Measurements from ENCODE around the gene MAN1B1. TPM values are rescaled to one million over a fixed set of nuclear protein-coding genes. Genes with fewer than 3 reads are reported as not detected.

MAN1B1 gene
- polyA plus RNA-seq, 2 of the 4 experiments (the other 2 are of a cell fraction), result 31.7 to 48.6 TPM

DNA sequence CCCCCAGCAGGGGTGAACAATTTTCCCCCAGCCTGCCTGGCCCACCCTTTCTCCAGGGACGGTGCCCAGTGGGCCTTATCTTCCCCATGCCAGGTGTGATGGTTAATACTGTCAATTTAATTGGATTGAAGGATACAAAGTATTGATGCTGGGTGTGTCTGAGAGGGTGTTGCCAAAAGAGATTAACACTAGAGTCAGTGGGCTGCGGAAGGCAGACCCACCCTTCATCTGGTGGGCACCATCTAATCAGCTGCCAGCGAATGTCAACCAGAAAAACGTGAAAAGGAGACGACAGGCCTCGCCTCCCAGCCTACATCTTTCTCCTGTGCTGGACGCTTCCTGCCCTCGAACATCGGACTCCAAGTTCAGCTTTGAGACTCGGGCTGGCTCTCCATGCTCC lies 49.3 kb upstream of the MAN1B1 start (continued):
- no peak for TF ChIP-seq CHD2 (IDR thresholded peaks at IDR 0.05; ENCODE audit: low read length, partially characterized antibody)
- no peak for TF ChIP-seq CHD4 (IDR thresholded peaks at IDR 0.05; ENCODE audit: borderline replicate concordance)
- TF ChIP-seq CBX8 (IDR thresholded peaks at IDR 0.05), result no peak

DNA sequence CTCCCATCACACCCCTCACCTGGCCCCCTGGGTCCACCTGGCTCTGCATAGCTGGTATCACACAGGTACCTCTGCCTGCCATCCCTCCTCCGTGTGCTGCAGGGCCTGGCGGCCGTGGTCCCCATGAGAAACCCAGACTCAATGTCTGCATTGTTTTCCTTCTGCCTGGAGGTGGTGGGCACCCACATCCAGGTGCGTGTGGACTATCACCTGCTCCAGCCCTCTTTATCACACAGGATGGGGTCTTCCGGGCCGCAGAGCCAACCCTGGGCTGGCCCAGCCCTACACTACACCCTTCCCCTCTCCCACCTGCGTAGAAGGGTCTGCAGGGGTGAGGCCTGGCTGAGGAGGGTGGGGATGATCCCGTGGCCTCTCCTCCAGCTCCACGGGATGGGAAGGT lies 47.9 kb upstream of the MAN1B1 start:
- no peaks in the 10 kb centered on the region for H3K9me3 ChIP-seq
- no peak overlapping the region for H3K4me3 ChIP-seq
- H3K4me2 ChIP-seq, result no peak overlapping the region
- 65% methylated on average over 6 of the region's 9 CpGs for WGBS (ENCODE audit: missing lambda C conversion rate)
- DNase-seq (ENCODE audit: low read depth in 1 of 2, low spot score in 1 of 2), result no peak
- POLR2A ChIA-PET, result no interaction called here
- FAIRE-seq, result no peak
- no peak for ATAC-seq
- CTCF ChIA-PET, result interaction anchor here (1.0 to 20.4 kb wide), 7 partner anchors 9 to 252 kb away, joined by 3 to 282 read pairs (median 7); partner anchors contain the start of genes ABCA2, C8G, FBXW5 and LCN12
- TF ChIP-seq RAD21 (conservative IDR thresholded peaks at IDR 0.05 in 1 of 2, IDR thresholded peaks at IDR 0.05 in 1 of 2) (no peak), KDM5A (IDR thresholded peaks at IDR 0.05) (no peak), TP53 (CRISPR knock-in tag; IDR thresholded peaks at IDR 0.05) (no peak), SMC3 (IDR thresholded peaks at IDR 0.05) (no peak), FOXS1 (CRISPR knock-in tag; IDR thresholded peaks at IDR 0.05) (no peak), MAZ (IDR thresholded peaks at IDR 0.05; ENCODE audit: borderline replicate concordance, low read depth, low read length) (no peak), MAFK (IDR thresholded peaks at IDR 0.05; ENCODE audit: partially characterized antibody) (no peak), POLR2A (IDR thresholded peaks at IDR 0.05; ENCODE audit: low read length) (no peak), CBX8 (IDR thresholded peaks at IDR 0.05) (no peak), RCOR1 (IDR thresholded peaks at IDR 0.05; ENCODE audit: low read depth, low read length) (no peak), NR3C1 (IDR thresholded peaks at IDR 0.05) (no peak), FOSL2 (IDR thresholded peaks at IDR 0.05) (no peak), FOSL2 (CRISPR knock-in tag; IDR thresholded peaks at IDR 0.05) (no peak), NPAS2 (CRISPR knock-in tag; IDR thresholded peaks at IDR 0.05; ENCODE audit: borderline replicate concordance) (no peak), EP300 (IDR thresholded peaks at IDR 0.05) (no peak), CEBPB (IDR thresholded peaks at IDR 0.05) (no peak), CHD2 (IDR thresholded peaks at IDR 0.05; ENCODE audit: low read length, partially characterized antibody) (no peak), KDM1A (IDR thresholded peaks at IDR 0.05; ENCODE audit: low read depth) (no peak)
- TF ChIP-seq, protein P1, sequence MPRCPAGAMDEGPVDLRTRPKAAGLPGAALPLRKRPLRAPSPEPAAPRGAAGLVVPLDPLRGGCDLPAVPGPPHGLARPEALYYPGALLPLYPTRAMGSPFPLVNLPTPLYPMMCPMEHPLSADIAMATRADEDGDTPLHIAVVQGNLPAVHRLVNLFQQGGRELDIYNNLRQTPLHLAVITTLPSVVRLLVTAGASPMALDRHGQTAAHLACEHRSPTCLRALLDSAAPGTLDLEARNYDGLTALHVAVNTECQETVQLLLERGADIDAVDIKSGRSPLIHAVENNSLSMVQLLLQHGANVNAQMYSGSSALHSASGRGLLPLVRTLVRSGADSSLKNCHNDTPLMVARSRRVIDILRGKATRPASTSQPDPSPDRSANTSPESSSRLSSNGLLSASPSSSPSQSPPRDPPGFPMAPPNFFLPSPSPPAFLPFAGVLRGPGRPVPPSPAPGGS (IDR thresholded peaks at IDR 0.05), result no peak
- H3K27ac ChIP-seq, result no peak overlapping the region
- H3K4me1 ChIP-seq, result peaks cover 17% of the 10 kb centered on the region

DNA sequence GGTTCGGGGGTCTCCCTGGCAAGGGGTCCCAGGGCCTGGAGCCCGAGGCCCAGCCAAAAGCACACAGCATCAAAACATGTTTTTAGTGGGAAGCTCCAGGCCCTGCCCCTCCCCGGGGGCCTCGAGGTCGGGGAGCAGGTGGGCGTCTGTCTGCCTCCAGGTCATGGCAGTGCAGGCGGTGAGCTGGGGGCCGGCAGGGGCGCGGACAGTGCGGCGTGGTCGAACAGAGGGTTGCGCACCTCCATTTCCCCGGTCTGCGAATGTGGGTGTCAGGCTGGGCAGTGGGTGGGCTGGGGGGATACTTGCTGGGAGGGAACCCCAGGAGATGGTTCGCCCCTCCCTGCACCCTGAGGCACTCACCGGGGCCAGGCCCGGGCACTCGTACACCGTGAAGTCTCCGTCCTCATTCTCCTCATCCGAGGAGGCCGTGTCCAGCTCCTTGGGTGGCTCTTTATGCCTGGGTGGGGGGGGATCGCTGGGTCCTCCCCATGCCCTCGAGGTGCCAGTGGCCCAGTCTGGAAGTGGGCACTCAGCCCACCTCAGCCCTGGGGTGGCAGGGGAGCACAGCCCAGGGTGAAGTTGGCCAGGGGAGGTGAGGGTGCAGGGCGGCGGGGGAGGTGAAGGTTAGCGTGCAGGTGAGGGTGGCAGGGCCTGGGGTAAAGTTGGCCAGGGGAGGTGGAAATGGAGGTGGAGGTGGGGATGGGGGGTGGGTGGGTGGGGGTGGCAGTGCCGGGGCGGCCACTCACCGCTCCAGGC lies 47.0 kb upstream of the MAN1B1 start:
- TF ChIP-seq FOSB (CRISPR knock-in tag; IDR thresholded peaks at IDR 0.05) (no peak), RNF2 (IDR thresholded peaks at IDR 0.05; ENCODE audit: borderline replicate concordance, low read depth) (no peak), NR3C1 (IDR thresholded peaks at IDR 0.05) (no peak), RCOR1 (IDR thresholded peaks at IDR 0.05; ENCODE audit: low read depth, low read length) (no peak), KDM1A (IDR thresholded peaks at IDR 0.05; ENCODE audit: low read depth) (no peak)
- TF ChIP-seq, protein P2, sequence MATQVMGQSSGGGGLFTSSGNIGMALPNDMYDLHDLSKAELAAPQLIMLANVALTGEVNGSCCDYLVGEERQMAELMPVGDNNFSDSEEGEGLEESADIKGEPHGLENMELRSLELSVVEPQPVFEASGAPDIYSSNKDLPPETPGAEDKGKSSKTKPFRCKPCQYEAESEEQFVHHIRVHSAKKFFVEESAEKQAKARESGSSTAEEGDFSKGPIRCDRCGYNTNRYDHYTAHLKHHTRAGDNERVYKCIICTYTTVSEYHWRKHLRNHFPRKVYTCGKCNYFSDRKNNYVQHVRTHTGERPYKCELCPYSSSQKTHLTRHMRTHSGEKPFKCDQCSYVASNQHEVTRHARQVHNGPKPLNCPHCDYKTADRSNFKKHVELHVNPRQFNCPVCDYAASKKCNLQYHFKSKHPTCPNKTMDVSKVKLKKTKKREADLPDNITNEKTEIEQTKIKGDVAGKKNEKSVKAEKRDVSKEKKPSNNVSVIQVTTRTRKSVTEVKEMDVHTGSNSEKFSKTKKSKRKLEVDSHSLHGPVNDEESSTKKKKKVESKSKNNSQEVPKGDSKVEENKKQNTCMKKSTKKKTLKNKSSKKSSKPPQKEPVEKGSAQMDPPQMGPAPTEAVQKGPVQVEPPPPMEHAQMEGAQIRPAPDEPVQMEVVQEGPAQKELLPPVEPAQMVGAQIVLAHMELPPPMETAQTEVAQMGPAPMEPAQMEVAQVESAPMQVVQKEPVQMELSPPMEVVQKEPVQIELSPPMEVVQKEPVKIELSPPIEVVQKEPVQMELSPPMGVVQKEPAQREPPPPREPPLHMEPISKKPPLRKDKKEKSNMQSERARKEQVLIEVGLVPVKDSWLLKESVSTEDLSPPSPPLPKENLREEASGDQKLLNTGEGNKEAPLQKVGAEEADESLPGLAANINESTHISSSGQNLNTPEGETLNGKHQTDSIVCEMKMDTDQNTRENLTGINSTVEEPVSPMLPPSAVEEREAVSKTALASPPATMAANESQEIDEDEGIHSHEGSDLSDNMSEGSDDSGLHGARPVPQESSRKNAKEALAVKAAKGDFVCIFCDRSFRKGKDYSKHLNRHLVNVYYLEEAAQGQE (IDR thresholded peaks at IDR 0.05), result no peak
- TF ChIP-seq, protein P3, sequence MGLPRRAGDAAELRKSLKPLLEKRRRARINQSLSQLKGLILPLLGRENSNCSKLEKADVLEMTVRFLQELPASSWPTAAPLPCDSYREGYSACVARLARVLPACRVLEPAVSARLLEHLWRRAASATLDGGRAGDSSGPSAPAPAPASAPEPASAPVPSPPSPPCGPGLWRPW (IDR thresholded peaks at IDR 0.05), result no peak
- TF ChIP-seq, protein P4, sequence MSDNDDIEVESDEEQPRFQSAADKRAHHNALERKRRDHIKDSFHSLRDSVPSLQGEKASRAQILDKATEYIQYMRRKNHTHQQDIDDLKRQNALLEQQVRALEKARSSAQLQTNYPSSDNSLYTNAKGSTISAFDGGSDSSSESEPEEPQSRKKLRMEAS (IDR thresholded peaks at IDR 0.05), result no peak
- no peak overlapping the region for H3K27ac ChIP-seq
- no peak for ATAC-seq
- FAIRE-seq, result no peak
- WGBS (ENCODE audit: missing lambda C conversion rate), result 88% methylated on average over 25 of the region's 32 CpGs
- H3K4me3 ChIP-seq, result no peak overlapping the region
- POLR2A ChIA-PET, result no interaction called here
- DNase-seq (ENCODE audit: low read depth in 1 of 2, low spot score in 1 of 2), result no peak
- H3K4me1 ChIP-seq, result peaks cover 19% of the 10 kb centered on the region
- H3K4me2 ChIP-seq, result no peak overlapping the region
- no peaks in the 10 kb centered on the region for H3K9me3 ChIP-seq
- CTCF ChIA-PET, result interaction anchor here (0.8 to 20.4 kb wide), 7 partner anchors 8 to 91 kb away, joined by 3 to 282 read pairs (median 5); partner anchors contain the start of genes ABCA2, C8G, FBXW5 and LCN12
